ENCODE data around the gene EXOC7. TPM values are rescaled to one million over a fixed set of nuclear protein-coding genes. Genes with fewer than 3 reads are reported as not detected.
A peak's percentile ranks its signal among the peaks of the same experiment; 100 is the strongest.

The EXOC7 gene
- total RNA-seq, 1 experiment from 2014 or later, result 126 TPM

DNA sequence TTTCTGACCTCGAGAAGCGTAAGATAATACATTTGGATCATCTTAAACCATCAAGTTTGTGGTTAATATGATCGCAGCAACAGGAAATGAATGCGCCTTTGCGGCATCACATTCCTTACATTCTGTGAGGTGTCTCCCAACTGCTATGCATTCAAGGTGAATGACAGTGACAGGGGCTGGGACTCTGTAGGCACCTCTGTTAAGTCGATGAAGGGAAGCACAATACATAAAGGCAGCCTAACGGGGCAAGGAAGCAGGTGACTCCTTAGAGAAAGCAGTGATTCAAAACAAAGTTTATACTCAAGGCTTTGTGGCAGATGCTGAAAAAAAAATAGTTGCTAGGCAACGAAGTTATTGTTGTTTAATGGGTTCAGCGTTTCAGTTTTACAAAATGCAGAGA is 54.9 kb downstream of the EXOC7 start:
- H3K27me3 Mint-ChIP-seq (ENCODE audit: low read depth), result no peaks in the 10 kb centered on the region
- peak; percentile 56 for ATAC-seq
- H3K9me3 Mint-ChIP-seq, result no peaks in the 10 kb centered on the region
- peaks cover 68% of the 10 kb centered on the region for H3K36me3 Mint-ChIP-seq
- H3K27ac Mint-ChIP-seq, result no peak overlapping the region
- H3K4me1 Mint-ChIP-seq, result peaks cover 4% of the 10 kb centered on the region
- ChIA-PET CTCF (interaction anchor here (0.9 to 3.3 kb wide), 3 partner anchors 35 to 58 kb away, joined by 3 to 17 read pairs (median 3); no protein-coding TSS in a partner anchor), POLR2A (no interaction called here)
- TF ChIP-seq, protein P1, sequence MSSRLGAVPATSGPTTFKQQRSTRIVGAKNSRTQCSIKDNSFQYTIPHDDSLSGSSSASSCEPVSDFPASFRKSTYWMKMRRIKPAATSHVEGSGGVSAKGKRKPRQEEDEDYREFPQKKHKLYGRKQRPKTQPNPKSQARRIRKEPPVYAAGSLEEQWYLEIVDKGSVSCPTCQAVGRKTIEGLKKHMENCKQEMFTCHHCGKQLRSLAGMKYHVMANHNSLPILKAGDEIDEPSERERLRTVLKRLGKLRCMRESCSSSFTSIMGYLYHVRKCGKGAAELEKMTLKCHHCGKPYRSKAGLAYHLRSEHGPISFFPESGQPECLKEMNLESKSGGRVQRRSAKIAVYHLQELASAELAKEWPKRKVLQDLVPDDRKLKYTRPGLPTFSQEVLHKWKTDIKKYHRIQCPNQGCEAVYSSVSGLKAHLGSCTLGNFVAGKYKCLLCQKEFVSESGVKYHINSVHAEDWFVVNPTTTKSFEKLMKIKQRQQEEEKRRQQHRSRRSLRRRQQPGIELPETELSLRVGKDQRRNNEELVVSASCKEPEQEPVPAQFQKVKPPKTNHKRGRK (CRISPR knock-in tag; IDR thresholded peaks at IDR 0.05; ENCODE audit: borderline replicate concordance), result no peak
- TF ChIP-seq CBFB (CRISPR knock-in tag; IDR thresholded peaks at IDR 0.05; ENCODE audit: low read depth) (no peak), SOX15 (CRISPR knock-in tag; IDR thresholded peaks at IDR 0.05) (no peak), ZBTB21 (CRISPR knock-in tag; IDR thresholded peaks at IDR 0.05; ENCODE audit: borderline replicate concordance) (no peak), ESRRA (CRISPR knock-in tag; IDR thresholded peaks at IDR 0.05; ENCODE audit: borderline replicate concordance) (no peak), IRF2 (CRISPR knock-in tag; IDR thresholded peaks at IDR 0.05; ENCODE audit: borderline replicate concordance, low read depth) (no peak), NR3C1 (CRISPR knock-in tag; conservative IDR thresholded peaks at IDR 0.05; ENCODE audit: low read depth) (no peak), NFYB (CRISPR knock-in tag; conservative IDR thresholded peaks at IDR 0.05; ENCODE audit: low read depth) (no peak), ZNF121 (CRISPR knock-in tag; IDR thresholded peaks at IDR 0.05) (no peak), ELF4 (CRISPR knock-in tag; IDR thresholded peaks at IDR 0.05; ENCODE audit: low read depth) (no peak), RORB (CRISPR knock-in tag; IDR thresholded peaks at IDR 0.05) (no peak), SMAD4 (CRISPR knock-in tag; IDR thresholded peaks at IDR 0.05) (no peak)
- TF ChIP-seq, protein P2, sequence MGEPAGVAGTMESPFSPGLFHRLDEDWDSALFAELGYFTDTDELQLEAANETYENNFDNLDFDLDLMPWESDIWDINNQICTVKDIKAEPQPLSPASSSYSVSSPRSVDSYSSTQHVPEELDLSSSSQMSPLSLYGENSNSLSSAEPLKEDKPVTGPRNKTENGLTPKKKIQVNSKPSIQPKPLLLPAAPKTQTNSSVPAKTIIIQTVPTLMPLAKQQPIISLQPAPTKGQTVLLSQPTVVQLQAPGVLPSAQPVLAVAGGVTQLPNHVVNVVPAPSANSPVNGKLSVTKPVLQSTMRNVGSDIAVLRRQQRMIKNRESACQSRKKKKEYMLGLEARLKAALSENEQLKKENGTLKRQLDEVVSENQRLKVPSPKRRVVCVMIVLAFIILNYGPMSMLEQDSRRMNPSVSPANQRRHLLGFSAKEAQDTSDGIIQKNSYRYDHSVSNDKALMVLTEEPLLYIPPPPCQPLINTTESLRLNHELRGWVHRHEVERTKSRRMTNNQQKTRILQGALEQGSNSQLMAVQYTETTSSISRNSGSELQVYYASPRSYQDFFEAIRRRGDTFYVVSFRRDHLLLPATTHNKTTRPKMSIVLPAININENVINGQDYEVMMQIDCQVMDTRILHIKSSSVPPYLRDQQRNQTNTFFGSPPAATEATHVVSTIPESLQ (CRISPR knock-in tag; IDR thresholded peaks at IDR 0.05), result no peak
- TF ChIP-seq, protein P3, sequence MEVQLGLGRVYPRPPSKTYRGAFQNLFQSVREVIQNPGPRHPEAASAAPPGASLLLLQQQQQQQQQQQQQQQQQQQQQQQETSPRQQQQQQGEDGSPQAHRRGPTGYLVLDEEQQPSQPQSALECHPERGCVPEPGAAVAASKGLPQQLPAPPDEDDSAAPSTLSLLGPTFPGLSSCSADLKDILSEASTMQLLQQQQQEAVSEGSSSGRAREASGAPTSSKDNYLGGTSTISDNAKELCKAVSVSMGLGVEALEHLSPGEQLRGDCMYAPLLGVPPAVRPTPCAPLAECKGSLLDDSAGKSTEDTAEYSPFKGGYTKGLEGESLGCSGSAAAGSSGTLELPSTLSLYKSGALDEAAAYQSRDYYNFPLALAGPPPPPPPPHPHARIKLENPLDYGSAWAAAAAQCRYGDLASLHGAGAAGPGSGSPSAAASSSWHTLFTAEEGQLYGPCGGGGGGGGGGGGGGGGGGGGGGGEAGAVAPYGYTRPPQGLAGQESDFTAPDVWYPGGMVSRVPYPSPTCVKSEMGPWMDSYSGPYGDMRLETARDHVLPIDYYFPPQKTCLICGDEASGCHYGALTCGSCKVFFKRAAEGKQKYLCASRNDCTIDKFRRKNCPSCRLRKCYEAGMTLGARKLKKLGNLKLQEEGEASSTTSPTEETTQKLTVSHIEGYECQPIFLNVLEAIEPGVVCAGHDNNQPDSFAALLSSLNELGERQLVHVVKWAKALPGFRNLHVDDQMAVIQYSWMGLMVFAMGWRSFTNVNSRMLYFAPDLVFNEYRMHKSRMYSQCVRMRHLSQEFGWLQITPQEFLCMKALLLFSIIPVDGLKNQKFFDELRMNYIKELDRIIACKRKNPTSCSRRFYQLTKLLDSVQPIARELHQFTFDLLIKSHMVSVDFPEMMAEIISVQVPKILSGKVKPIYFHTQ (CRISPR knock-in tag; IDR thresholded peaks at IDR 0.05), result no peak
- TF ChIP-seq, protein P4, sequence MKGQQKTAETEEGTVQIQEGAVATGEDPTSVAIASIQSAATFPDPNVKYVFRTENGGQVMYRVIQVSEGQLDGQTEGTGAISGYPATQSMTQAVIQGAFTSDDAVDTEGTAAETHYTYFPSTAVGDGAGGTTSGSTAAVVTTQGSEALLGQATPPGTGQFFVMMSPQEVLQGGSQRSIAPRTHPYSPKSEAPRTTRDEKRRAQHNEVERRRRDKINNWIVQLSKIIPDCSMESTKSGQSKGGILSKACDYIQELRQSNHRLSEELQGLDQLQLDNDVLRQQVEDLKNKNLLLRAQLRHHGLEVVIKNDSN (CRISPR knock-in tag; IDR thresholded peaks at IDR 0.05), result no peak
- no peak for DNase-seq (ENCODE audit: low spot score)
- no peak overlapping the region for H3K4me3 Mint-ChIP-seq

DNA sequence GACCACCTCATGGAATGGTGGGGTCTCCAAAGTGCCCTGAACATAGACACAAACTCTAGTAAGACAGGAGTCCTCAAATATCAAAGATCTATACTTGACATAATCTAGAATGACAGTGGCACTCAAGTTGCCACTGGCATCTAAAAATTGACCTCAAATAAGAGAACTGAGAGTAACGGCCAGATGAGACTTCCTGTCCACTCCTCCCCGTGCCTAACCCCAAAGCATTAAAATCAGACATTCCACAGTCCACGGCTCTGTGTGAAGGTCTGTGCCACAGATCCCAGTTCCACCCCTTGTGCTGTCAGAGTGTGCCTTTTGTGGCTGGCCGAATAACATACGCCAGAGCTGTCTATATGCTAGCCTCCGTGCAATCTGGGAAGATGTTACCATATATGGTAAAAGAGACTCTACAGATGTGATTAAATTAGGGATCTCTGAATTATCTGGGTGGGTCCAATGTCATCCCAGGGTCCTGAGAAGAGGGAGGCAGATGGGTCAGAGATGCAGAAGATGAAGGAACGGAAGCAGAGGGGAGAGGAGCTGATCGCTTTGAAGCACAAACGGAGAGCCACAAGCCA is 55.5 kb downstream of the EXOC7 start:
- ChIA-PET CTCF (interaction anchor here (1.0 to 3.3 kb wide), 2 partner anchors 34 to 58 kb away, joined by 3 to 17 read pairs; no protein-coding TSS in a partner anchor), POLR2A (no interaction called here)
- peaks cover 68% of the 10 kb centered on the region for H3K36me3 Mint-ChIP-seq
- DNase-seq (ENCODE audit: low spot score) (no peak), ATAC-seq (no peak)
- H3K27me3 Mint-ChIP-seq (ENCODE audit: low read depth), result no peaks in the 10 kb centered on the region
- no peaks in the 10 kb centered on the region for H3K9me3 Mint-ChIP-seq
- peaks cover 4% of the 10 kb centered on the region for H3K4me1 Mint-ChIP-seq
- H3K27ac Mint-ChIP-seq, result peak overlapping the region; percentile 52
- no peak overlapping the region for H3K4me3 Mint-ChIP-seq
- TF ChIP-seq, protein P5, sequence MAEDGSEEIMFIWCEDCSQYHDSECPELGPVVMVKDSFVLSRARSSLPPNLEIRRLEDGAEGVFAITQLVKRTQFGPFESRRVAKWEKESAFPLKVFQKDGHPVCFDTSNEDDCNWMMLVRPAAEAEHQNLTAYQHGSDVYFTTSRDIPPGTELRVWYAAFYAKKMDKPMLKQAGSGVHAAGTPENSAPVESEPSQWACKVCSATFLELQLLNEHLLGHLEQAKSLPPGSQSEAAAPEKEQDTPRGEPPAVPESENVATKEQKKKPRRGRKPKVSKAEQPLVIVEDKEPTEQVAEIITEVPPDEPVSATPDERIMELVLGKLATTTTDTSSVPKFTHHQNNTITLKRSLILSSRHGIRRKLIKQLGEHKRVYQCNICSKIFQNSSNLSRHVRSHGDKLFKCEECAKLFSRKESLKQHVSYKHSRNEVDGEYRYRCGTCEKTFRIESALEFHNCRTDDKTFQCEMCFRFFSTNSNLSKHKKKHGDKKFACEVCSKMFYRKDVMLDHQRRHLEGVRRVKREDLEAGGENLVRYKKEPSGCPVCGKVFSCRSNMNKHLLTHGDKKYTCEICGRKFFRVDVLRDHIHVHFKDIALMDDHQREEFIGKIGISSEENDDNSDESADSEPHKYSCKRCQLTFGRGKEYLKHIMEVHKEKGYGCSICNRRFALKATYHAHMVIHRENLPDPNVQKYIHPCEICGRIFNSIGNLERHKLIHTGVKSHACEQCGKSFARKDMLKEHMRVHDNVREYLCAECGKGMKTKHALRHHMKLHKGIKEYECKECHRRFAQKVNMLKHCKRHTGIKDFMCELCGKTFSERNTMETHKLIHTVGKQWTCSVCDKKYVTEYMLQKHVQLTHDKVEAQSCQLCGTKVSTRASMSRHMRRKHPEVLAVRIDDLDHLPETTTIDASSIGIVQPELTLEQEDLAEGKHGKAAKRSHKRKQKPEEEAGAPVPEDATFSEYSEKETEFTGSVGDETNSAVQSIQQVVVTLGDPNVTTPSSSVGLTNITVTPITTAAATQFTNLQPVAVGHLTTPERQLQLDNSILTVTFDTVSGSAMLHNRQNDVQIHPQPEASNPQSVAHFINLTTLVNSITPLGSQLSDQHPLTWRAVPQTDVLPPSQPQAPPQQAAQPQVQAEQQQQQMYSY (CRISPR knock-in tag; IDR thresholded peaks at IDR 0.05), result no peak
- no peak for TF ChIP-seq HMGA2 (CRISPR knock-in tag; IDR thresholded peaks at IDR 0.05)
- no peak for TF ChIP-seq EMX1 (CRISPR knock-in tag; IDR thresholded peaks at IDR 0.05)
- no peak for TF ChIP-seq ZNF416 (CRISPR knock-in tag; IDR thresholded peaks at IDR 0.05)
- TF ChIP-seq, protein P6, sequence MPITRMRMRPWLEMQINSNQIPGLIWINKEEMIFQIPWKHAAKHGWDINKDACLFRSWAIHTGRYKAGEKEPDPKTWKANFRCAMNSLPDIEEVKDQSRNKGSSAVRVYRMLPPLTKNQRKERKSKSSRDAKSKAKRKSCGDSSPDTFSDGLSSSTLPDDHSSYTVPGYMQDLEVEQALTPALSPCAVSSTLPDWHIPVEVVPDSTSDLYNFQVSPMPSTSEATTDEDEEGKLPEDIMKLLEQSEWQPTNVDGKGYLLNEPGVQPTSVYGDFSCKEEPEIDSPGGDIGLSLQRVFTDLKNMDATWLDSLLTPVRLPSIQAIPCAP (CRISPR knock-in tag; IDR thresholded peaks at IDR 0.05), result no peak
- TF ChIP-seq, protein P7, sequence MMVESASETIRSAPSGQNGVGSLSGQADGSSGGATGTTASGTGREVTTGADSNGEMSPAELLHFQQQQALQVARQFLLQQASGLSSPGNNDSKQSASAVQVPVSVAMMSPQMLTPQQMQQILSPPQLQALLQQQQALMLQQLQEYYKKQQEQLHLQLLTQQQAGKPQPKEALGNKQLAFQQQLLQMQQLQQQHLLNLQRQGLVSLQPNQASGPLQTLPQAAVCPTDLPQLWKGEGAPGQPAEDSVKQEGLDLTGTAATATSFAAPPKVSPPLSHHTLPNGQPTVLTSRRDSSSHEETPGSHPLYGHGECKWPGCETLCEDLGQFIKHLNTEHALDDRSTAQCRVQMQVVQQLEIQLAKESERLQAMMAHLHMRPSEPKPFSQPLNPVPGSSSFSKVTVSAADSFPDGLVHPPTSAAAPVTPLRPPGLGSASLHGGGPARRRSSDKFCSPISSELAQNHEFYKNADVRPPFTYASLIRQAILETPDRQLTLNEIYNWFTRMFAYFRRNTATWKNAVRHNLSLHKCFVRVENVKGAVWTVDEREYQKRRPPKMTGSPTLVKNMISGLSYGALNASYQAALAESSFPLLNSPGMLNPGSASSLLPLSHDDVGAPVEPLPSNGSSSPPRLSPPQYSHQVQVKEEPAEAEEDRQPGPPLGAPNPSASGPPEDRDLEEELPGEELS (CRISPR knock-in tag; IDR thresholded peaks at IDR 0.05), result no peak

All from WTC11 (cell line).